HEK293 (cell line): ENCODE results near the gene NPW.

Source experiments
- BCL11A ChIP-seq: fragments of 450-650 bp; formaldehyde crosslinking; IDR thresholded peaks from 2 replicates; pipeline ENCODE4 v1.5.1; 2016; ENCODE audit warnings: low read depth, missing biosample characterization, missing genetic modification characterization
- EGR2 ChIP-seq: fragments of 450-650 bp; formaldehyde crosslinking; IDR thresholded peaks from 2 replicates; pipeline ENCODE4 v1.5.1; 2016; ENCODE audit warnings: low read depth, missing biosample characterization, missing genetic modification characterization
- GFI1B ChIP-seq: fragments of 450-650 bp; formaldehyde crosslinking; IDR thresholded peaks from 2 replicates; pipeline ENCODE4 v1.5.1; 2016; ENCODE audit warnings: missing biosample characterization, missing genetic modification characterization
- GLIS2 ChIP-seq: fragments of 450-650 bp; formaldehyde crosslinking; IDR thresholded peaks from 2 replicates; pipeline ENCODE4 v1.5.1; 2016; ENCODE audit warnings: missing biosample characterization, missing genetic modification characterization
- IKZF3 ChIP-seq: fragments of 450-650 bp; IDR thresholded peaks from 2 replicates; pipeline ENCODE4 v1.5.0; 2018; ENCODE audit warnings: missing biosample characterization, mild to moderate bottlenecking, missing genetic modification characterization, moderate library complexity
- MEIS1 ChIP-seq: sonication (generic); formaldehyde crosslinking; IDR thresholded peaks from 2 replicates; pipeline ENCODE4 v1.8.1; 2022; ENCODE audit warnings: missing genetic modification reagents, mild to moderate bottlenecking, borderline replicate concordance
- MZF1 ChIP-seq: fragments of 450-650 bp; formaldehyde crosslinking; IDR thresholded peaks from 2 replicates; pipeline ENCODE4 v1.5.1; 2017; ENCODE audit warnings: missing biosample characterization, missing genetic modification characterization, borderline replicate concordance
- OSR2 ChIP-seq: fragments of 450-650 bp; formaldehyde crosslinking; IDR thresholded peaks from 2 replicates; pipeline ENCODE4 v1.5.1; 2016; ENCODE audit warnings: missing biosample characterization, missing genetic modification characterization
- ZBTB17 ChIP-seq: fragments of 450-650 bp; formaldehyde crosslinking; IDR thresholded peaks from 2 replicates; pipeline ENCODE4 v1.5.1; 2016; ENCODE audit warnings: missing biosample characterization, missing genetic modification characterization
- ZBTB21 ChIP-seq: fragments of 450-650 bp; formaldehyde crosslinking; IDR thresholded peaks from 2 replicates; pipeline ENCODE4 v1.5.1; 2017; ENCODE audit warnings: missing biosample characterization, missing genetic modification characterization
- ZBTB8A ChIP-seq: fragments of 450-650 bp; formaldehyde crosslinking; IDR thresholded peaks from 2 replicates; pipeline ENCODE4 v1.5.1; 2016; ENCODE audit warnings: missing biosample characterization, missing genetic modification characterization
- ZFP37 ChIP-seq: fragments of 450-650 bp; formaldehyde crosslinking; IDR thresholded peaks from 2 replicates; pipeline ENCODE4 v1.5.1; 2016; ENCODE audit warnings: missing biosample characterization, missing genetic modification characterization
- ZFP69B ChIP-seq: fragments of 450-650 bp; formaldehyde crosslinking; IDR thresholded peaks from 2 replicates; pipeline ENCODE4 v1.5.1; 2016; ENCODE audit warnings: missing biosample characterization, missing genetic modification characterization
- ZNF184 ChIP-seq: fragments of 450-650 bp; IDR thresholded peaks from 2 replicates; pipeline ENCODE4 v1.5.1; 2018; ENCODE audit warnings: missing biosample characterization, mild to moderate bottlenecking, missing genetic modification characterization
- ZNF202 ChIP-seq: fragments of 450-650 bp; formaldehyde crosslinking; IDR thresholded peaks from 2 replicates; pipeline ENCODE4 v1.5.1; 2016; ENCODE audit warnings: missing biosample characterization, missing genetic modification characterization, borderline replicate concordance
- ZNF324 ChIP-seq: fragments of 450-650 bp; formaldehyde crosslinking; IDR thresholded peaks from 2 replicates; pipeline ENCODE4 v1.5.1; 2016; ENCODE audit warnings: missing biosample characterization, missing genetic modification characterization
- ZNF544 ChIP-seq: fragments of 450-650 bp; formaldehyde crosslinking; IDR thresholded peaks from 2 replicates; pipeline ENCODE4 v1.5.0; 2017; ENCODE audit warnings: missing biosample characterization, missing genetic modification characterization
- ZNF658 ChIP-seq: fragments of 450-650 bp; formaldehyde crosslinking; IDR thresholded peaks from 2 replicates; pipeline ENCODE4; 2016; ENCODE audit warnings: missing biosample characterization, missing genetic modification characterization
- ZNF670 ChIP-seq: fragments of 450-650 bp; formaldehyde crosslinking; IDR thresholded peaks from 2 replicates; pipeline ENCODE4 v1.5.1; 2016; ENCODE audit warnings: missing biosample characterization, missing genetic modification characterization, low read depth
- ZNF768 ChIP-seq: fragments of 450-650 bp; formaldehyde crosslinking; IDR thresholded peaks from 2 replicates; pipeline ENCODE4 v1.5.1; 2018; ENCODE audit warnings: missing biosample characterization, mild to moderate bottlenecking, missing genetic modification characterization
- ZNF785 ChIP-seq: fragments of 450-650 bp; formaldehyde crosslinking; IDR thresholded peaks from 2 replicates; pipeline ENCODE4 v1.5.1; 2016; ENCODE audit warnings: missing biosample characterization, missing genetic modification characterization
- ZNF830 ChIP-seq: fragments of 450-650 bp; IDR thresholded peaks from 2 replicates; pipeline ENCODE4 v1.5.0; 2018; ENCODE audit warnings: missing biosample characterization, missing genetic modification characterization, low read depth, mild to moderate bottlenecking, moderate library complexity
- ZNF837 ChIP-seq: fragments of 450-650 bp; formaldehyde crosslinking; IDR thresholded peaks from 2 replicates; pipeline ENCODE4 v1.5.1; 2016; ENCODE audit warnings: missing biosample characterization, missing genetic modification characterization
- TF ChIP-seq, protein P1 (sequence below): fragments of 450-650 bp; formaldehyde crosslinking; IDR thresholded peaks from 2 replicates; pipeline ENCODE4 v1.5.1; 2016; ENCODE audit warnings: missing biosample characterization, missing genetic modification characterization
- TF ChIP-seq, protein P2 (sequence below): fragments of 450-650 bp; formaldehyde crosslinking; IDR thresholded peaks from 2 replicates; pipeline ENCODE4 v1.5.1; 2016; ENCODE audit warnings: missing biosample characterization, missing genetic modification characterization
- TF ChIP-seq, protein P3 (sequence below): fragments of 450-650 bp; formaldehyde crosslinking; IDR thresholded peaks from 2 replicates; pipeline ENCODE4 v1.5.1; 2017; ENCODE audit warnings: missing biosample characterization, missing genetic modification characterization
- TF ChIP-seq, protein P4 (sequence below): fragments of 450-650 bp; formaldehyde crosslinking; conservative IDR thresholded peaks from 2 replicates; pipeline ENCODE4 v1.5.1; 2016; ENCODE audit warnings: low read depth, missing biosample characterization, missing genetic modification characterization

NPW gene

DNA sequence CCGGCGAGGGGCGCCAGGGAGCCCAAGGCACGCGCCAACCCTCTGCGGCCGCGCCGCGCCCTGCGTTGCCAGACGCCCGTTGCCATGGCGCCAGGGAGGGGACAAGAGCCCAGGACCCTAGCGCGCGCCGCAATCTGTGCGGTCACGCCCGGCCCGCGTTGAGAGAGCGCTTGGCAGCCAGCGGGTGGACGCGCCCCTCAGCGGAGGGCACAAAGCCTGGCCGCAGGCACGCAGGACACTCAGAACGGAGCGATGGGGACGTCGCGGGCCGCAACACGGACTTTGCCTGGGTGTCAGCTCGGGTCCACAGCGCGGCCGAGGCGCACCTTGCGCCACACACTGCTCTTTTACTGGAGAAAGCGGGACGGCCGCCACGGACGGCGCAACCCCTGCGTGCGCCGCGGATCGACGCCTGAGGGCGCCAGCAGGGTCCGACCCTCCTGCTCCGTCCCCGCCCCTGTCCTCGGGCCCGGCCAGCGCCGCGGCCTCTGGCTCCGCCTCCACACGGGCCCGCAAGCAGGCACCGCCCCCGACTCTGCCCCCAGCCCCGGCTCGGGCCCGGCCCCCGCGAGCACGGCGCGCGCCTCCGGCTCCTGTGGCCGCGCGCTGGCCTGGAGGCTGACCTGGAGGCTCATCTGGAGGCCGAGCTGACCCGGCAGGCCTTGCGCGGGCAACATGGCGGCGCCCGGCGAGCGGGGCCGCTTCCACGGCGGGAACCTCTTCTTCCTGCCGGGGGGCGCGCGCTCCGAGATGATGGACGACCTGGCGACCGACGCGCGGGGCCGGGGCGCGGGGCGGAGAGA is 35.8 kb upstream of the NPW start, which contains the start of gene GFER (continued):
- TF ChIP-seq, protein P1, sequence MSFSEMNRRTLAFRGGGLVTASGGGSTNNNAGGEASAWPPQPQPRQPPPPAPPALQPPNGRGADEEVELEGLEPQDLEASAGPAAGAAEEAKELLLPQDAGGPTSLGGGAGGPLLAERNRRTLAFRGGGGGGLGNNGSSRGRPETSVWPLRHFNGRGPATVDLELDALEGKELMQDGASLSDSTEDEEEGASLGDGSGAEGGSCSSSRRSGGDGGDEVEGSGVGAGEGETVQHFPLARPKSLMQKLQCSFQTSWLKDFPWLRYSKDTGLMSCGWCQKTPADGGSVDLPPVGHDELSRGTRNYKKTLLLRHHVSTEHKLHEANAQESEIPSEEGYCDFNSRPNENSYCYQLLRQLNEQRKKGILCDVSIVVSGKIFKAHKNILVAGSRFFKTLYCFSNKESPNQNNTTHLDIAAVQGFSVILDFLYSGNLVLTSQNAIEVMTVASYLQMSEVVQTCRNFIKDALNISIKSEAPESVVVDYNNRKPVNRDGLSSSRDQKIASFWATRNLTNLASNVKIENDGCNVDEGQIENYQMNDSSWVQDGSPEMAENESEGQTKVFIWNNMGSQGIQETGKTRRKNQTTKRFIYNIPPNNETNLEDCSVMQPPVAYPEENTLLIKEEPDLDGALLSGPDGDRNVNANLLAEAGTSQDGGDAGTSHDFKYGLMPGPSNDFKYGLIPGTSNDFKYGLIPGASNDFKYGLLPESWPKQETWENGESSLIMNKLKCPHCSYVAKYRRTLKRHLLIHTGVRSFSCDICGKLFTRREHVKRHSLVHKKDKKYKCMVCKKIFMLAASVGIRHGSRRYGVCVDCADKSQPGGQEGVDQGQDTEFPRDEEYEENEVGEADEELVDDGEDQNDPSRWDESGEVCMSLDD (tag by site-specific recombination), result no peak
- TF ChIP-seq ZFP37, result peak; percentile 76; the same call in 1 of the 2 replicates
- peak; percentile 98 for TF ChIP-seq ZBTB8A (tag by site-specific recombination)
- no peak for TF ChIP-seq ZNF544 (tag by site-specific recombination)
- peak; percentile 86 for TF ChIP-seq GLIS2 (tag by site-specific recombination)
- no peak for TF ChIP-seq ZFP69B (tag by site-specific recombination)
- TF ChIP-seq, protein P2, sequence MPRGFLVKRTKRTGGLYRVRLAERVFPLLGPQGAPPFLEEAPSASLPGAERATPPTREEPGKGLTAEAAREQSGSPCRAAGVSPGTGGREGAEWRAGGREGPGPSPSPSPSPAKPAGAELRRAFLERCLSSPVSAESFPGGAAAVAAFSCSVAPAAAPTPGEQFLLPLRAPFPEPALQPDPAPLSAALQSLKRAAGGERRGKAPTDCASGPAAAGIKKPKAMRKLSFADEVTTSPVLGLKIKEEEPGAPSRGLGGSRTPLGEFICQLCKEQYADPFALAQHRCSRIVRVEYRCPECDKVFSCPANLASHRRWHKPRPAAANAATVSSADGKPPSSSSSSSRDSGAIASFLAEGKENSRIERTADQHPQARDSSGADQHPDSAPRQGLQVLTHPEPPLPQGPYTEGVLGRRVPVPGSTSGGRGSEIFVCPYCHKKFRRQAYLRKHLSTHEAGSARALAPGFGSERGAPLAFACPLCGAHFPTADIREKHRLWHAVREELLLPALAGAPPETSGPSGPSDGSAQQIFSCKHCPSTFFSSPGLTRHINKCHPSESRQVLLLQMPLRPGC (tag by site-specific recombination), result no peak; the same call in 1 of the 2 replicates
- TF ChIP-seq MEIS1 (CRISPR knock-in tag), result no peak
- no peak for TF ChIP-seq ZNF670 (tag by site-specific recombination)
- TF ChIP-seq ZBTB17 (tag by site-specific recombination), result peak; percentile 94
- TF ChIP-seq ZNF658, result no peak
- peak; percentile 91 for TF ChIP-seq ZNF785 (tag by site-specific recombination)
- TF ChIP-seq OSR2 (tag by site-specific recombination), result peak; percentile 7; the same call in 1 of the 2 replicates
- no peak for TF ChIP-seq ZNF202 (tag by site-specific recombination)
- TF ChIP-seq ZNF837 (tag by site-specific recombination), result peak; percentile 79; the same call in 1 of the 2 replicates
- no peak for TF ChIP-seq ZNF768 (tag by site-specific recombination)
- TF ChIP-seq ZNF324 (tag by site-specific recombination), result 0 out of 2 replicates have a peak, but pooled peaks have one; percentile 33
- no peak for TF ChIP-seq EGR2 (tag by site-specific recombination)
- no peak for TF ChIP-seq BCL11A (tag by site-specific recombination)
- TF ChIP-seq, protein P3, sequence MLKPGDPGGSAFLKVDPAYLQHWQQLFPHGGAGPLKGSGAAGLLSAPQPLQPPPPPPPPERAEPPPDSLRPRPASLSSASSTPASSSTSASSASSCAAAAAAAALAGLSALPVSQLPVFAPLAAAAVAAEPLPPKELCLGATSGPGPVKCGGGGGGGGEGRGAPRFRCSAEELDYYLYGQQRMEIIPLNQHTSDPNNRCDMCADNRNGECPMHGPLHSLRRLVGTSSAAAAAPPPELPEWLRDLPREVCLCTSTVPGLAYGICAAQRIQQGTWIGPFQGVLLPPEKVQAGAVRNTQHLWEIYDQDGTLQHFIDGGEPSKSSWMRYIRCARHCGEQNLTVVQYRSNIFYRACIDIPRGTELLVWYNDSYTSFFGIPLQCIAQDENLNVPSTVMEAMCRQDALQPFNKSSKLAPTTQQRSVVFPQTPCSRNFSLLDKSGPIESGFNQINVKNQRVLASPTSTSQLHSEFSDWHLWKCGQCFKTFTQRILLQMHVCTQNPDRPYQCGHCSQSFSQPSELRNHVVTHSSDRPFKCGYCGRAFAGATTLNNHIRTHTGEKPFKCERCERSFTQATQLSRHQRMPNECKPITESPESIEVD (tag by site-specific recombination), result no peak
- TF ChIP-seq, protein P4, sequence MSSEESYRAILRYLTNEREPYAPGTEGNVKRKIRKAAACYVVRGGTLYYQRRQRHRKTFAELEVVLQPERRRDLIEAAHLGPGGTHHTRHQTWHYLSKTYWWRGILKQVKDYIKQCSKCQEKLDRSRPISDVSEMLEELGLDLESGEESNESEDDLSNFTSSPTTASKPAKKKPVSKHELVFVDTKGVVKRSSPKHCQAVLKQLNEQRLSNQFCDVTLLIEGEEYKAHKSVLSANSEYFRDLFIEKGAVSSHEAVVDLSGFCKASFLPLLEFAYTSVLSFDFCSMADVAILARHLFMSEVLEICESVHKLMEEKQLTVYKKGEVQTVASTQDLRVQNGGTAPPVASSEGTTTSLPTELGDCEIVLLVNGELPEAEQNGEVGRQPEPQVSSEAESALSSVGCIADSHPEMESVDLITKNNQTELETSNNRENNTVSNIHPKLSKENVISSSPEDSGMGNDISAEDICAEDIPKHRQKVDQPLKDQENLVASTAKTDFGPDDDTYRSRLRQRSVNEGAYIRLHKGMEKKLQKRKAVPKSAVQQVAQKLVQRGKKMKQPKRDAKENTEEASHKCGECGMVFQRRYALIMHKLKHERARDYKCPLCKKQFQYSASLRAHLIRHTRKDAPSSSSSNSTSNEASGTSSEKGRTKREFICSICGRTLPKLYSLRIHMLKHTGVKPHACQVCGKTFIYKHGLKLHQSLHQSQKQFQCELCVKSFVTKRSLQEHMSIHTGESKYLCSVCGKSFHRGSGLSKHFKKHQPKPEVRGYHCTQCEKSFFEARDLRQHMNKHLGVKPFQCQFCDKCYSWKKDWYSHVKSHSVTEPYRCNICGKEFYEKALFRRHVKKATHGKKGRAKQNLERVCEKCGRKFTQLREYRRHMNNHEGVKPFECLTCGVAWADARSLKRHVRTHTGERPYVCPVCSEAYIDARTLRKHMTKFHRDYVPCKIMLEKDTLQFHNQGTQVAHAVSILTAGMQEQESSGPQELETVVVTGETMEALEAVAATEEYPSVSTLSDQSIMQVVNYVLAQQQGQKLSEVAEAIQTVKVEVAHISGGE (tag by site-specific recombination), result no peak; the same call in 1 of the 2 replicates
- no peak for TF ChIP-seq ZNF830 (tag by site-specific recombination)
- no peak for TF ChIP-seq MZF1
- TF ChIP-seq IKZF3 (tag by site-specific recombination), result peak; percentile 53
- peak; percentile 65 for TF ChIP-seq GFI1B (tag by site-specific recombination)
- peak; percentile 75; the same call in 1 of the 2 replicates for TF ChIP-seq ZNF184 (tag by site-specific recombination)
- no peak for TF ChIP-seq ZBTB21 (tag by site-specific recombination)
